Activated T-helper 2 cell treated with anti-CD3 and anti-CD28 coated beads, Interferon-gamma antibody, Interleukin-2, Interleukin-4, amounts not matched to agents 10 μg/mL and 5 μg/mL and 100 μg/mL, durations not matched to agents 14 hours and 24 hours and 36 hours (primary cell): ENCODE results near the gene GOLGA8K. TPM values are rescaled to one million over a fixed set of nuclear protein-coding genes. Genes with fewer than 3 reads are reported as not detected.

ENCODE experiments used
- total RNA-seq: library from RNA; stranded (reverse); gene quantifications from 2 replicates; pipeline ENCODE4 v1.2.3, GENCODE V29; 2022

GOLGA8K gene
- total RNA-seq, 1 donor from 2014 or later = 0.89 TPM

Other genes starting within 250 kb of the GOLGA8K start
- 1.7 and 2.6 TPM in 2 replicates for gene GOLGA8O, start 52.3 kb upstream of the GOLGA8K start, total RNA-seq
- 6.9 and 8.2 TPM in 2 replicates for gene GOLGA8N, start 190.2 kb upstream of the GOLGA8K start, total RNA-seq
- 103 and 110 TPM in 2 replicates for gene ARHGAP11A, start 212.2 kb upstream of the GOLGA8K start, total RNA-seq
- 2.0 and 3.7 TPM in 2 replicates for gene SCG5, start 238.4 kb upstream of the GOLGA8K start, total RNA-seq